ENCODE data around the gene PEX19.

Gene PEX19

GRCh38 chr1:160238408-160238807, 46.5 kb downstream of the PEX19 start:
- no peak for DNase-seq (ENCODE audit: low read depth)

- DNase-seq (ENCODE audit: low read depth) = no peak
Observed at GRCh38 chr1:160237558-160237957, 47.4 kb downstream of the PEX19 start.

- no peak for DNase-seq (ENCODE audit: low read depth)
Observed at GRCh38 chr1:160236806-160237205, 48.1 kb downstream of the PEX19 start.

- no peak for DNase-seq (ENCODE audit: low read depth)
Observed at GRCh38 chr1:160232911-160233310, 52.0 kb downstream of the PEX19 start.

GRCh38 chr1:160228431-160228830, 56.5 kb downstream of the PEX19 start:
- DNase-seq (ENCODE audit: low read depth) = no peak

GRCh38 chr1:160227561-160227960, 57.4 kb downstream of the PEX19 start:
- DNase-seq (ENCODE audit: low read depth) = no peak

- no peak for DNase-seq (ENCODE audit: low read depth)
Observed at GRCh38 chr1:160227034-160227433, 57.9 kb downstream of the PEX19 start.
